ENCODE measurements around the gene BHLHE41.

GRCh38 chr12:26108915-26109314 lies 15.9 kb downstream of the BHLHE41 start:
- TF ChIP-seq CTCF (IDR thresholded peaks at IDR 0.05), result no peak
- TF ChIP-seq EZH2phosphoT487 (IDR thresholded peaks at IDR 0.05), result no peak
